AG10803 (cell line): ENCODE measurements around the gene PDPN.

ENCODE experiments used
- DNase-seq: peaks from one replicate; pipeline ENCODE4 v3.0.0; 2010; ENCODE audit warnings: low read depth
- H3K4me3 ChIP-seq: 2 replicates; pipeline ENCODE4 v1.5.1; 2011; ENCODE audit warnings: mild to moderate bottlenecking, low read length, control low read depth
- CTCF ChIP-seq: conservative IDR thresholded peaks from 2 replicates; pipeline ENCODE4 v1.5.1; 2011; ENCODE audit warnings: mild to moderate bottlenecking, low read length, control low read depth, inconsistent platforms

Gene PDPN

GRCh38 chr1:13585612-13585991, 2.0 kb downstream of the PDPN start:
- DNase-seq, result no peak
- no peak overlapping the region for H3K4me3 ChIP-seq

GRCh38 chr1:13586001-13586400, 2.4 kb downstream of the PDPN start:
- peak; percentile 64 for DNase-seq
- no peak overlapping the region for H3K4me3 ChIP-seq
- no peak for TF ChIP-seq CTCF

More at GRCh38 chr1:13585612-13585991, 2.0 kb downstream of the PDPN start:
- no peak for TF ChIP-seq CTCF

- no peak for TF ChIP-seq CTCF
- DNase-seq, result peak; percentile 26
- H3K4me3 ChIP-seq, result no peak overlapping the region
Measured at GRCh38 chr1:13587256-13588030, 3.8 kb downstream of the PDPN start.

- H3K4me3 ChIP-seq, result no peak overlapping the region
- DNase-seq, result no peak
- no peak for TF ChIP-seq CTCF
Measured at GRCh38 chr1:13588946-13589796, 5.5 kb downstream of the PDPN start.

GRCh38 chr1:13590486-13590885, 6.9 kb downstream of the PDPN start:
- no peak overlapping the region for H3K4me3 ChIP-seq
- DNase-seq, result no peak
- no peak for TF ChIP-seq CTCF

GRCh38 chr1:13593511-13594131, 10.0 kb downstream of the PDPN start:
- DNase-seq, result peak; percentile 96
- no peak for TF ChIP-seq CTCF
- H3K4me3 ChIP-seq, result peak overlapping the region; percentile 28
